ENCODE data around the gene ARL11.
"Not testable (repeated sequence)": the region's sequence is repeated elsewhere in the genome, so short reads cannot be mapped to it uniquely, and the experiment has no call there.

ARL11 gene

GRCh38 chr13:49602615-49603014 is 25.7 kb upstream of the ARL11 start:
- H3K27me3 ChIP-seq (ENCODE audit: low read depth); H3K9me3 ChIP-seq; H3K36me3 ChIP-seq (replicated peaks); H3K4me3 ChIP-seq; in situ Hi-C loops (cut with MboI; ENCODE audit: low sequenced_read_pairs); H3K4me1 ChIP-seq; DNase-seq (ENCODE audit: low spot score in 2 of 2): not testable (repeated sequence)

DNA sequence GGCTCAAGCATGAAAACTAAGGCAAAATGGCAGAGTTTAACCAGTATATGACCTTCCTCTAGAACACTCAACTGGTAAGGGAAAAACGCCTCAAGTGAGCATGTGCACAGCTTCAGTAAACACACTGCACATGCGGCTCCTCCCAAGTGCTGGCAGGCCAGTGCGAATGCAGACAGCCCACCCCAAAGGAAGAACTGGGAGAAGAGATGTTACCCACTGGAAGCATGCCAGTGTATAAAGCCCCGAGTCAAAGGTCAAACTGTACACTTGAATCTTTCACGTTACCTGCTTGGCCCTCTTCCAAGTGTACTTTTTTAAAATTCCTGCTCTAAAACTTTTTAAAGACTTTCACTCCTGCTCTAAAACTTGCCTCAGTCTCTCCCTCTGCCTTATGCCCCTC is 23.7 kb upstream of the ARL11 start:
- no peak overlapping the region for H3K4me3 ChIP-seq
- H3K36me3 ChIP-seq (replicated peaks): no peaks in the 10 kb centered on the region
- H3K4me1 ChIP-seq: 0 out of 2 replicates have a peak, but pooled peaks cover 2% of the 10 kb centered on the region
- in situ Hi-C loops (cut with MboI; ENCODE audit: low sequenced_read_pairs): no loop called here
- no peak for DNase-seq (ENCODE audit: low spot score in 2 of 2)
- no peaks in the 10 kb centered on the region for H3K9me3 ChIP-seq
- no peaks in the 10 kb centered on the region for H3K27me3 ChIP-seq (ENCODE audit: low read depth)

DNA sequence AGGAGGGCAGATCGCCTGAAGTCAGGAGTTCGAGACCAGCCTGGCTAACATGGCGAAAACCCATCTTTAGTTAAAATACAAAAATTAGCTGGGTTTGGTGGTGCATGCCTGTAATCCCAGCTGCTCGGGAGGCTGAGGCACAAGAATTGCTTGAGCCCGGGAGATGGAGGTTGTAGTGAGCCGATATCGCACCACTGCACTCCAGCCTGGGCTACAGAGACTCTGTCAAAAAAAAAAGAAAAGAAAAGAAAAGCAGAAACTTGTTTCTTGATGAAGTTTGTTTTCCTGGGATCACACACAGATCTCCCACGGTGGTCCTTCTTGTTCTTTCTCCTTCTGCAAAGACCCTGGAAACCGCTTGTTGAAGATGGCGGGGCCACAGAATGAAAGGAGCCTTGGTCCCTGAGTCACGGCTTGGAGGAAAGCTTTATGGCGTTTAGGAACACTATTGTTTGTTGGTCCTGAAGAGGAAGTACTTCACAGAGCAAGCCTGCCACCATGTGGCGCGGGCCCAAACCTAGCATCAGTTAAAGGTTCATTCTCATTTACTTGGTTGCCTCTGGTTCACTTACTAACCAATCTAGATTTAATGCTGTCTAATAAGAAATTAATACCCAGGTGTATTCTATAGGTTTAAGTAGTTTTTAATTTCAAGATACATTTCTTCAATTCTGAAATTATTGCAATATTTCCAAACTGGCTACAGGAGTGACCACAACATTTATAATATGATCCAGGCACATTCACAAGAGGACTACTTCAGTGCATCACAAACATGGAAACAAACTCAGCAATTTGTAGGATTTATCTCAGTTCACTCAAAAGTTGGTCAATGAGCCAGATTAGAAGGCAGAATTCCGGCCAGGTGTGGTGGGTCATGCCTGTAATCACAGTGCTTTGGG is 21.3 kb upstream of the ARL11 start:
- H3K4me3 ChIP-seq: no peak overlapping the region
- in situ Hi-C loops (cut with MboI; ENCODE audit: low sequenced_read_pairs): loop anchor here (5.0 kb wide), 1 partner anchor 305 kb away; no protein-coding TSS in a partner anchor

GRCh38 chr13:49607761-49608160 is 20.5 kb upstream of the ARL11 start:
- Histone ChIP-seq H3K4me1 (no peaks in the 10 kb centered on the region), H3K36me3 (replicated peaks) (no peaks in the 10 kb centered on the region), H3K27me3 (ENCODE audit: low read depth) (no peaks in the 10 kb centered on the region), H3K9me3 (no peaks in the 10 kb centered on the region), H3K4me3 (no peak overlapping the region)
- in situ Hi-C loops (cut with MboI; ENCODE audit: low sequenced_read_pairs): loop anchor here (5.0 kb wide), 1 partner anchor 305 kb away; no protein-coding TSS in a partner anchor
- DNase-seq (ENCODE audit: low spot score in 2 of 2): no peak

More for the DNA sequence above, 21.3 kb upstream of the ARL11 start:
- Histone ChIP-seq H3K9me3 (no peaks in the 10 kb centered on the region), H3K4me1 (0 out of 2 replicates have a peak, but pooled peaks cover 2% of the 10 kb centered on the region), H3K36me3 (replicated peaks) (no peaks in the 10 kb centered on the region), H3K27me3 (ENCODE audit: low read depth) (no peaks in the 10 kb centered on the region)
- peak; percentile 88 to 93 for DNase-seq (ENCODE audit: low spot score in 2 of 2)

DNA sequence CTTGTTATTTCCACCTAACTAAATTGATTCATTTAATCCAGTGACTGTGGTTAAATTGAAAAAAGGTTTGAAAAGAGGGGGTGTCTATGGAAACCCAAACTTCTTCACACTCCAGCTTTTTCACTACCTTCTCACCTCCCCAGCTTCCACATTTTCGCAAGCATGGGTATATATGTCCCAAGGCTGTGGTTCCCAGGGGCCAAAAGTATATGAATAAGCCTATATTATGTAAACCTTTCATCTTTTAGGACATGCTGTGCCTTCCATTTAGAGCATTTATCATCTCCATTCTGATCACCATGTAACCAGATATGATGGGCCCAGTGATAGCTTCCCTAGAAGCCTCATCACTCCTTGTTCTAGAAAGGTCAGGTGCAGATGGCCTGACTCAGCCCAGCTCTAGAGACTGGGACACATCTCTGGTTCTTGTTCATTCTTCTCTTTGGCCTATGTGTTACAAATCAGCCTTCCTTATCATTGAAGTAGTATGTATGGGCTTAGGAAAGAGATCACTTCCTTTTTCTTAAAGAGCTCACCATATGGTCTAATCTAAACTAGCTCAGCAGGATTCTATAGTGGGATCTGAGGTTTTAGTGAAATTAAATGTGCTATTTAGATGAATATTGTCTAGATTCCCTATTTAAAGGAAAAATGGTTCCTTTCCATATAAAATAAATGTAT is 19.5 kb upstream of the ARL11 start:
- Histone ChIP-seq H3K27me3 (ENCODE audit: low read depth) (no peaks in the 10 kb centered on the region), H3K9me3 (no peaks in the 10 kb centered on the region), H3K4me3 (no peak overlapping the region), H3K4me1 (no peaks in the 10 kb centered on the region), H3K36me3 (replicated peaks) (no peaks in the 10 kb centered on the region)
- in situ Hi-C loops (cut with MboI; ENCODE audit: low sequenced_read_pairs): loop anchor here (5.0 kb wide), 1 partner anchor 306 kb away; no protein-coding TSS in a partner anchor
- no peak for DNase-seq (ENCODE audit: low spot score in 2 of 2)

DNA sequence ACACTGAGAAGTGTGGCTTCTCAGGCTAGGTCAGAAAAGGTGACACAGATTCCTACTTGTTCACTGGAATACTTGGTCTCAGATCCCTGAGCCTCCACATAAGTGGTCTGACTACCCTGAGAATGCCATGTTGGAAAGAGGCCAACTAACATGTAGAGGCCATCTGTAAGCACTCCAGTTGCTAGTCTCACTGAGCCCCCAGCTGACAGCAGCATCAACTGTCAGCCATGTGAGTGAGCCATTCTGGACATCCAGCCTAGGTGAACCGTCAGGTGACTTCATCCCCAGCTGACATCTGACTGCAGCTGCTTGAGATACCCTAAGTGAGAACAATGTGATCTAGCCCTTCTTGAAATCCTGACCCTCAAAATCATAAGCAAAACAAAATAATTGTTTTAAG is 18.1 kb upstream of the ARL11 start:
- Histone ChIP-seq H3K4me3 (no peak overlapping the region), H3K36me3 (replicated peaks) (no peaks in the 10 kb centered on the region), H3K4me1 (no peaks in the 10 kb centered on the region), H3K27me3 (ENCODE audit: low read depth) (no peaks in the 10 kb centered on the region), H3K9me3 (no peaks in the 10 kb centered on the region)
- in situ Hi-C loops (cut with MboI; ENCODE audit: low sequenced_read_pairs): no loop called here
- no peak for DNase-seq (ENCODE audit: low spot score in 2 of 2)

GRCh38 chr13:49612042-49612441 is 16.3 kb upstream of the ARL11 start:
- in situ Hi-C loops (cut with MboI; ENCODE audit: low sequenced_read_pairs); H3K4me1 ChIP-seq; DNase-seq (ENCODE audit: low spot score in 2 of 2); H3K27me3 ChIP-seq (ENCODE audit: low read depth); H3K36me3 ChIP-seq (replicated peaks); H3K4me3 ChIP-seq; H3K9me3 ChIP-seq: not testable (repeated sequence)

DNA sequence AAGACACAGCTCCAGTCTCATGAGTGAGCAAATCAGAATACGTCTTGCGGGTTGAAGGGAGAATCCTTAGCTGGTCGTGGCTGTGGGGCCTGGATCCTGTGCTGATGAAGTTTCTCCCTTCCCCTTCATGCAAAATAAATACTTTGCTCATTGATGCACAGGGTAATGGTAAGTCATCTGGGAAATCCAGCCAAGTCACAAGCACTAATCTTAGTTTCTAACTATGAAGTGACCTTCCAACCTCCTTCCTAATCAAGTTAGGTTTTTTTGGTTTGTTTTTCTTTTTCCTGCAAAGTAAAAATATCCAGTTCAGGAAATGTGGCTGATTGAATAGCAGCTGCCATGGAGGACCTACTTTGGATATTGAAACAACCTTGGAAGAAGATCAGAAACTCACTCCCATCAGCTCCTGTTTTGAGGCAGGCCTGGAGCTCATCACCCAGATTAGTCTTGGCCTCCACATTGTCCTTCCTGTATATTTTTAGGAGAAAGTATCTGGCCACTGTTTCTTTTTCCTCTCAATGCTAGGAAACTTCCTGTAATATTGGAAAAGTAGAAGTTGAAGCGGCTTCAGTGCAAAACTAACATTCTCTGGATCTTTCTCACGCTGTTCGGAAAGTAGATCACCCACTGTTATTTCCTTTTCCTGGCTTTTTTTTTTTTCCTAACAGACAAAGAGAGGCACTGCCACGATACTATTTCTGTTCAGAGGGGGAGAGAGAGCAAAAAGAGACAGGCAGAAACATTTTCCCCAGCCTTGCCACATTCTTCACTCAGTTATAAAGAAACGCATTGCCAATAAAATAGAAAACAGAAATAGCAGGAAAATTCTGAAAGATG is 12.3 kb upstream of the ARL11 start:
- H3K36me3 ChIP-seq (replicated peaks): no peaks in the 10 kb centered on the region
- no peak overlapping the region for H3K4me3 ChIP-seq
- in situ Hi-C loops (cut with MboI; ENCODE audit: low sequenced_read_pairs): no loop called here
- DNase-seq (ENCODE audit: low spot score in 2 of 2): no peak
- H3K9me3 ChIP-seq: no peaks in the 10 kb centered on the region
- H3K4me1 ChIP-seq: peaks cover 2% of the 10 kb centered on the region; the same call in 1 of the 2 replicates
- H3K27me3 ChIP-seq (ENCODE audit: low read depth): no peaks in the 10 kb centered on the region

GRCh38 chr13:49616676-49617065 is 11.6 kb upstream of the ARL11 start:
- in situ Hi-C loops (cut with MboI; ENCODE audit: low sequenced_read_pairs): no loop called here
- H3K27me3 ChIP-seq (ENCODE audit: low read depth): no peaks in the 10 kb centered on the region
- H3K36me3 ChIP-seq (replicated peaks): no peaks in the 10 kb centered on the region
- H3K4me3 ChIP-seq: no peak overlapping the region
- peaks cover 2% of the 10 kb centered on the region; the same call in 1 of the 2 replicates for H3K4me1 ChIP-seq
- no peaks in the 10 kb centered on the region for H3K9me3 ChIP-seq
- no peak for DNase-seq (ENCODE audit: low spot score in 2 of 2)

DNA sequence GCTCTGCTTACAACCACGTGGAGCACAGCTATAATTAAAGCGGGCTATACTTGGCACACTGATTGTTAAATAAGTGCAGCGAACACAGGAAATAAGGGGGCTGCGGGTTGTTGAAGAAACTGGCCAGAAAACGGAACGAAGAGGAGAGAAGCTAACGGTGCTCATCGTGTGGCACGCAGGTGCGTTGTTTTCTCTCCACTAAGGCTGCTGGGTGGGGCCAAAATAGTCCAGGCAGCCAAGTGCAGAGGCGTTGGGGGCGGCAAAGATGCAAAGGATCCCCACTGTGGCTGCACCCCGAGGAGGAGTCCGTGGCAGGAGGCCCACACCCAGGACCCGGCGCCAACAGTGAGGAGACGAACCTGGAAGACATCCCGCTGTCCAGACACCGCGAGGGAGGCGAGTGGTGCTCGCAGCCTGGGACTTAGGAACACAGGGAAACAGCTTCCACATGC is 8.1 kb upstream of the ARL11 start:
- no peak overlapping the region for H3K4me3 ChIP-seq
- H3K36me3 ChIP-seq (replicated peaks): no peaks in the 10 kb centered on the region
- DNase-seq (ENCODE audit: low spot score in 2 of 2): no peak
- H3K9me3 ChIP-seq: no peaks in the 10 kb centered on the region
- H3K4me1 ChIP-seq: peaks cover 2% of the 10 kb centered on the region; the same call in 1 of the 2 replicates
- no peaks in the 10 kb centered on the region for H3K27me3 ChIP-seq (ENCODE audit: low read depth)
- in situ Hi-C loops (cut with MboI; ENCODE audit: low sequenced_read_pairs): no loop called here

DNA sequence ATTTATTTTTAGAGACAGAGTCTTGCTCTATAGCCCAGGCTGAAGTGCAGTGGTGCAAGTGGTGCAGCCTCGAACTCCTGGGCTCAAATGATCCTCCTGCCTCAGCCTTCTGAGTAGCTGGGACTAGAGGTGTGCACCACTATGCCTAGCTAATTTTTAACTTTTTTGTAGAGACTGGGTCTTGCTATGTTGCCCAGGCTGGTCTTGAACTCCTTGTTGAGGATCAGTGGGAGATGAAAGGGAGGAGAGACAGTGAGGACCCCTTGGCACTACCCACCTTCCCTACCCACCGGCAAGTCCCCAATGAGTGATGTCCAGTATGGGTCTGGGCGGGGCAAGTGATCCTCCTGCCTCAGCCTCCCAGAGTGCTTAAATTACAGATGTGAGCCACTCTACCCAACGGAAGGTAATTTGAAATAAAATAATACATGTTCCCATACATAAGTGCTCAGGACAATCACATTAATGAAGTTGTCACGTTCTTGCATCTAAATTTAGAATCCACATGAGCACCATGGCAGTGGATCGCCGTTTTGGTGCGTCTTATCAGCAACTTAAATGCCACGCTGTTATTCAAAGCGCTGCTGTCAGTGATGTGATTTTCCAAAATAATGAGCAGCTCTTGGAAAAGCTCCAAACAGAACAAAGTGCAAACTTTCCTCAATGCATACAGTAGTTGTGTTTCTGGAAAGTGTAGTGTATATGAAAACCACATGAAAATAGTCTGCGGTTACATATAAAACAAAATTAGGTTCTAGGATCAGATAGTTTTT is 5.9 kb upstream of the ARL11 start:
- Histone ChIP-seq H3K36me3 (replicated peaks) (no peaks in the 10 kb centered on the region), H3K27me3 (ENCODE audit: low read depth) (no peaks in the 10 kb centered on the region), H3K4me3 (no peak overlapping the region), H3K4me1 (peaks cover 2% of the 10 kb centered on the region; the same call in 1 of the 2 replicates), H3K9me3 (no peaks in the 10 kb centered on the region)
- no peak for DNase-seq (ENCODE audit: low spot score in 2 of 2)
- in situ Hi-C loops (cut with MboI; ENCODE audit: low sequenced_read_pairs): no loop called here

DNA sequence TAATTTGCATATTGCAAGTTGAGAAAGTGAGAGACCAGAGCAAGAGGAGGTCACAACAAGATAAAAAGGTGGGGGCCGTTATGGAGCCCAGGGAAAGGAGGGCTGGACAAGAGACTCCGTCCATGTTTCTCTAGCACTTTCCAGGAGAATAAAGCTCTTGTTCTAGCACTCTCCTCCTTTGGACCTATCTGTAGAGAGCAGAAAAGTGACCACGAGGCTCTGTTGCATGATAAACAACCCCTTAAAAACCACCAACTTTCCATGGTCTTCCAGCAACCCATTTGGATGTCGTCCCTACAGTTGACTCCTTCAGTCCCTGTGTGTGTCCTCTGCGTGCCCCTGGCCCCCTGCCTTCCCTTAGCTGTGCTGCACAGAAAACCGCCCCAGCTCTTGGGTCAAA is 4.1 kb upstream of the ARL11 start:
- Histone ChIP-seq H3K9me3 (no peaks in the 10 kb centered on the region; the same call in 1 of the 2 replicates), H3K4me3 (no peak overlapping the region), H3K36me3 (replicated peaks) (no peaks in the 10 kb centered on the region), H3K4me1 (peaks cover 9% of the 10 kb centered on the region), H3K27me3 (ENCODE audit: low read depth) (no peaks in the 10 kb centered on the region)
- in situ Hi-C loops (cut with MboI; ENCODE audit: low sequenced_read_pairs): no loop called here
- DNase-seq (ENCODE audit: low spot score in 2 of 2): no peak
